CD14-positive monocyte (primary cell): Measurements from ENCODE around the gene FRMD3. TPM values are rescaled to one million over a fixed set of nuclear protein-coding genes. Genes with fewer than 3 reads are reported as not detected.

Experiments used
- DNase-seq, 3 donors: peaks; one replicate each; pipeline ENCODE4 v3.0.0-alpha.2; 2011 to 2022
- H2AFZ ChIP-seq: 2 replicates; pipeline ENCODE4 v1.6.0; 2012; ENCODE audit warnings: mild to moderate bottlenecking, low read depth, low read length, inconsistent platforms; ENCODE audit not compliant: insufficient read depth, poor library complexity, severe bottlenecking
- H3K27ac ChIP-seq, 2 donors: 1 replicate in 1 of 2; 2 replicates in 1 of 2; pipeline ENCODE4 v1.5.1; 2012 to 2013; ENCODE audit warnings: low read length in 2 of 2, control low read depth in 1 of 2, inconsistent platforms in 1 of 2, low read depth in 1 of 2, mild to moderate bottlenecking in 1 of 2
- H3K27me3 ChIP-seq, 2 donors: one replicate each; pipeline versions ENCODE4 v1.6.0 to v1.6.1; 2011 to 2013; ENCODE audit warnings: low read length in 2 of 2; ENCODE audit not compliant: control insufficient read depth in 2 of 2, insufficient read depth in 2 of 2
- H3K36me3 ChIP-seq, 2 donors: replicated peaks in 1 of 2; 1 replicate in 1 of 2; 2 replicates in 1 of 2; pipeline versions ENCODE4 v1.5.1 to v1.6.1; 2012 to 2013; ENCODE audit warnings: low read length in 2 of 2, control low read depth in 1 of 2, inconsistent platforms in 1 of 2, mild to moderate bottlenecking in 1 of 2; ENCODE audit not compliant: insufficient read depth in 2 of 2, control insufficient read depth in 1 of 2
- H3K4me1 ChIP-seq, 2 donors: 1 replicate in 1 of 2; 2 replicates in 1 of 2; pipeline versions ENCODE4 v1.5.1 to v1.6.1; 2012 to 2013; ENCODE audit warnings: low read length in 2 of 2, control low read depth in 1 of 2, inconsistent platforms in 1 of 2, mild to moderate bottlenecking in 1 of 2, moderate library complexity in 1 of 2; ENCODE audit not compliant: insufficient read depth in 2 of 2, control insufficient read depth in 1 of 2
- H3K4me2 ChIP-seq: replicated peaks from 2 replicates; pipeline ENCODE3; 2012; ENCODE audit warnings: low read length, moderate library complexity, mild to moderate bottlenecking; ENCODE audit not compliant: poor library complexity, severe bottlenecking; ENCODE audit errors: extremely low read depth
- H3K4me3 ChIP-seq, 3 experiments: fragments of 200-600 bp in 1 of 3; sonication (generic) in 1 of 3; replicated peaks in 1 of 3; 1 replicate in 2 of 3; 2 replicates in 1 of 3; pipeline ENCODE4 v1.5.1; 2011 to 2013; ENCODE audit warnings: low read length in 3 of 3, mild to moderate bottlenecking in 3 of 3, control low read depth in 2 of 3, low read depth in 2 of 3, inconsistent platforms in 1 of 3, moderate library complexity in 1 of 3
- H3K79me2 ChIP-seq: 2 replicates; pipeline ENCODE4 v1.6.0; 2012; ENCODE audit warnings: mild to moderate bottlenecking, control low read depth, inconsistent platforms, low read length, moderate library complexity; ENCODE audit not compliant: insufficient read depth
- H3K9ac ChIP-seq: 2 replicates; pipeline ENCODE4 v1.6.0; 2017; ENCODE audit warnings: low read length, mild to moderate bottlenecking; ENCODE audit not compliant: insufficient read depth, poor library complexity, severe bottlenecking
- H3K9me3 ChIP-seq, 2 donors: replicated peaks in 1 of 2; 1 replicate in 1 of 2; 2 replicates in 1 of 2; pipeline versions ENCODE4 v1.5.1 to v1.6.1; 2012 to 2013; ENCODE audit warnings: low read length in 2 of 2, control low read depth in 1 of 2; ENCODE audit not compliant: control insufficient read depth in 1 of 2, insufficient read depth in 1 of 2
- H4K20me1 ChIP-seq: 2 replicates; pipeline ENCODE4 v1.6.0; 2012; ENCODE audit warnings: mild to moderate bottlenecking, low read length, control low read depth, moderate library complexity; ENCODE audit not compliant: insufficient read depth
- H3K27ac Mint-ChIP-seq, 7 donors: one replicate each; pipeline ENCODE4 v1.8.0; 2020; ENCODE audit warnings: mild to moderate bottlenecking in 7 of 7, mixed read lengths in 7 of 7, moderate library complexity in 6 of 7, inconsistent platforms in 2 of 7
- H3K27me3 Mint-ChIP-seq, 3 donors: one replicate each; pipeline ENCODE4 v1.8.0; 2021 to 2022; ENCODE audit warnings: low read depth in 3 of 3, mild to moderate bottlenecking in 3 of 3, mixed read lengths in 3 of 3, moderate library complexity in 3 of 3, inconsistent platforms in 1 of 3
- H3K36me3 Mint-ChIP-seq, 2 donors: one replicate each; pipeline ENCODE4 v1.8.0; 2020; ENCODE audit warnings: mixed read lengths in 2 of 2, inconsistent platforms in 1 of 2, mild to moderate bottlenecking in 1 of 2
- H3K4me1 Mint-ChIP-seq: one replicate; pipeline ENCODE4 v1.8.0; 2020; ENCODE audit warnings: mild to moderate bottlenecking, mixed read lengths
- H3K4me3 Mint-ChIP-seq, 2 donors: one replicate each; pipeline ENCODE4 v1.8.0; 2020; ENCODE audit warnings: mild to moderate bottlenecking in 2 of 2, mixed read lengths in 2 of 2, moderate library complexity in 1 of 2
- H3K9me3 Mint-ChIP-seq, 7 donors: one replicate each; pipeline ENCODE4 v1.8.0; 2020 to 2022; ENCODE audit warnings: mixed read lengths in 7 of 7, mild to moderate bottlenecking in 6 of 7, moderate library complexity in 6 of 7, inconsistent platforms in 2 of 7
- CTCF ChIP-seq: fragments of 200-600 bp; IDR thresholded peaks from one replicate; pipeline ENCODE4 v1.8.0; 2022; ENCODE audit warnings: antibody characterized with exemption, mild to moderate bottlenecking
- WGBS: methylation state at CpG from one replicate; pipeline ENCODE4 v1.1.5; 2013; ENCODE audit warnings: missing lambda C conversion rate; ENCODE audit not compliant: insufficient coverage; 5-methylcytosine and 5-hydroxymethylcytosine counted together
- intact Hi-C, 2 donors: fragments of 100-400 bp; cut with micrococcal nuclease; formaldehyde crosslinking; loops; one replicate each; pipeline versions ENCODE4 v1.15.0 to v1.15.1; 2023
- polyA plus RNA-seq, 3 donors: library from polyadenylated mRNA; depleted of rRNA in 1 of 3; unstranded in 2 of 3; stranded (reverse) in 1 of 3; fragments of 300-500 nt in 2 of 3; fragments of >200 nt in 1 of 3; fragmentation: Illumina TruSeq in 2 of 3; gene quantifications; 1 replicate in 2 of 3; 2 replicates in 1 of 3; pipeline ENCODE4 v1.2.3, GENCODE V29; 2012 to 2021

Gene FRMD3
- polyA plus RNA-seq, 3 donors: 2.8 to 9.8 (median 4.2) TPM

DNA sequence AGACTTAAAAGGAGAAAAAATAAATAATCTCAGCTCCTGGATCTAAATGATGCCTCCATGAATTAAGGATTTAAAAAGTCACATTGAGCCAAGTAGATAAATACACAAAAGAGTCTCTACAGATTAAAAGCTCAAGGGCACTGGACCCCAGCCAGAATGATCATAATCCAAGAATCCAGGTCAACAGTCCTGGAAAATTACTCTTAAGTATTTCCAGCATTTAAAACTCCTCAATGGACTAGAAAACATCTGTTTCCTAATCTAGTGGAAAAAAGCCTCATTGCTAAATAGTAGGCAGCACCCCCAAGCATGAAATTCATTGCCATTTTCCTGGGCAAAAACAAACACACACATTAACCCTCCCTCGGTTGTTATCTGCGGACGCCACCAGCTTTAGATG is 96.8 kb downstream of the FRMD3 start:
- Histone ChIP-seq H3K27me3 (no peaks in the 10 kb centered on the region), H3K4me2 (no peak overlapping the region), H3K27ac (no peak overlapping the region), H3K4me3 (no peak overlapping the region), H3K4me1 (no peaks in the 10 kb centered on the region), H3K9ac (no peak overlapping the region), H4K20me1 (no peaks in the 10 kb centered on the region), H3K9me3 (no peaks in the 10 kb centered on the region), H3K36me3 (no peaks in the 10 kb centered on the region), H3K79me2 (no peaks in the 10 kb centered on the region), H2AFZ (no peak overlapping the region)
- TF ChIP-seq CTCF: no peak
- peaks cover 2% of the 10 kb centered on the region for H3K4me1 Mint-ChIP-seq
- H3K36me3 Mint-ChIP-seq: peaks cover 2% of the 10 kb centered on the region in 2 donors
- WGBS: no CpG with 5 or more reads among the region's 3 CpGs
- intact Hi-C loops: no loop called here
- peaks cover 0 to 6% (median 1%) of the 10 kb centered on the region in 7 donors for H3K9me3 Mint-ChIP-seq
- no peak overlapping the region for H3K4me3 Mint-ChIP-seq
- peaks cover 0 to 8% (median 0%) of the 10 kb centered on the region in 3 donors for H3K27me3 Mint-ChIP-seq
- H3K27ac Mint-ChIP-seq: no peak overlapping the region
- no peak for DNase-seq

- Histone ChIP-seq H3K4me1 (no peaks in the 10 kb centered on the region), H3K36me3 (no peaks in the 10 kb centered on the region), H4K20me1 (no peaks in the 10 kb centered on the region), H3K4me3 (no peak overlapping the region), H3K4me2 (no peak overlapping the region), H3K79me2 (no peaks in the 10 kb centered on the region), H3K27ac (no peak overlapping the region), H3K9me3 (no peaks in the 10 kb centered on the region), H3K9ac (no peak overlapping the region), H3K27me3 (no peaks in the 10 kb centered on the region), H2AFZ (no peak overlapping the region)
- 86% methylated on average over 2 of the region's 5 CpGs for WGBS
- Mint-ChIP-seq H3K4me3 (no peak overlapping the region), H3K27ac (no peak overlapping the region), H3K27me3 (peaks cover 0 to 8% (median 0%) of the 10 kb centered on the region in 3 donors), H3K36me3 (peaks cover 2% of the 10 kb centered on the region in 2 donors), H3K9me3 (peaks cover 0 to 3% (median 1%) of the 10 kb centered on the region in 7 donors), H3K4me1 (peaks cover 7% of the 10 kb centered on the region)
- intact Hi-C loops: no loop called here
- no peak for TF ChIP-seq CTCF
- no peak for DNase-seq
Measured at GRCh38 chr9:83440641-83441040, 97.6 kb downstream of the FRMD3 start.
